GM18870 (cell line): ENCODE results near the gene HOXB9.

Source experiments
- ATAC-seq: cut with Tn5 transposase; IDR thresholded peaks from one replicate; pipeline ENCODE4 v1.9.1; 2021; ENCODE audit warnings: moderate library complexity; ENCODE audit not compliant: unreplicated experiment

Gene HOXB9

DNA sequence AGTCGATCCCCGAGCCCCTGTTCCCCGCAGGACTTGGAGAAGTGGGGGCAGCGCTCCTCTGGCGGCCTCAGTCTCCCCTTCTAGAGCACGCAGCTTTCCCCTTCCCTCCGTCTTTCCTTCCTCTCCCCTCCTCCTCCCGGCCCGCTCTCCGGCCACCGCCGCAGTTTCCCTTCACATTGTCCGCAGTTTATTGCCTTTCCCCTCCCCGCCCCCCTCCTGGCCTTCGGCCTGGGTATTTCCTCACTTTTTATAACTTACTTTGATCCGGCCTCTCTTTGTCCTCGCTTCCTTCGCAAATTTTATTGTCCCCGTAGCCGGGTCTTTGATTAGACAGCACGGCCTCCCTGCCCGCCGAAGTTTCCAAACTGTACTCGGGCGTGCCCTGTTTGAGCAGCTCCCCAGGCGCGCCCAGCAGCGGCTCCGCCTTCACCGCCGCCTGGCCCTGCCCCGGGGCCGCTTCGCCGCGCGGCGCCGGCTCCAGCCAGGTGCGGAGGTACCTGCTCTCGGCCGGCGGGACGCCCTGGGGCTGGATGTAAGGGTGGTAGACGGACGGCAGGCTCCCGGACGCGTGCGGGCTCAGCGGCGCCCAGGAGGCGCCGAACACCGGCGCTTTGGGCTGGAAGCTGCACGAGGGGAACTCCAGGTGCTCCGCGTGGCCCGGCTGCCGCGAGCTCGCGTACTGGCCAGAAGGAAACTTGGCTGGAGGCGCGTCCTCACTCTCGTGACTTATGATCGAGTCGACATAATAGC, 488 bp downstream of the HOXB9 start:
- ATAC-seq: no peak

DNA sequence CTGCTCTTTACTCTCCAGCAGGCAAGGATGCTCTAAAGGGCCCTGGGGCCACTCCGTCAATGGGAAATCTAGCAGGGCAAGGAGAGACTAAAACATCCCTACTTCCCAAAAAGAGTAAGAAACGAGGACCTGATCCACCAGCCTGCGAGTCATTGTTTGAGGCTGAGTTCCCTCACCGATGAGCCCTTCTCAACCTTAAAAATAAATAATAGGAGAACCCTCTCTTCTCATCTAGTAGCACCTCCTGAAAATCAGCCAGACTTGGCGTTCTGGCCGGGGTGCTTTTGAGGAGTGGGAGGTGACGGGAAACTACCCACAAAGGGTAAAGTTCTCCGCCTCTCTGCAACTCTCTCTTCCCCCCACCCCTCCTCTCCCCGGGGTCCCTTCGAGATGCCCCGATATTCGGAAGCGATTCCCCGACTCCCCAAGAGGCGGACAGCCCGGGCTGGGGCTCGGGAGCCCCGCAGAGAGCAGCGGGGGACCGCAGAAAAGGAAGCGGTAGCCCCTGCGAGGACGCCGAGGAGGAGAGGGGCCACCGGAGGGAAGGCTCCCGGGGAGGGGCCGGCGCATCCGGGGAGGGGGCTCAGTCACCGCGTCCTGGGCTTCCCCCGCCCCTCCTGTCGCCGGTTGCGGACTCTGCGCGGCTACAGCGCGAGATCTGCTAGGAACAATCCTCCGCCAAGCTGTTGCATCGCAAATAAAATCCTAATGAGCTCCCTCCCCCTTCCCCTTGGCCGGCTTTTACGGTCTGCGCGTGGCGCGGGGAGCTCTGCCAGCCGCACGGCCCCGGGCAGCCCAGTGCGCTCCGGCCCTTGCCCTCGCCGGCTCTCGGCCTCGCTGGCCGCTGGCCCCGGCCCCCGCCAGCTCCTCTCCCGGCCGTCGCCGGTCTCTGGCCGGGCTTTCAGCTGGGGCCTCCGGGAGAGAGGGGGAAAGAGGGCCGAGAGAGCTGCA, 1.3 kb downstream of the HOXB9 start:
- ATAC-seq: no peak

DNA sequence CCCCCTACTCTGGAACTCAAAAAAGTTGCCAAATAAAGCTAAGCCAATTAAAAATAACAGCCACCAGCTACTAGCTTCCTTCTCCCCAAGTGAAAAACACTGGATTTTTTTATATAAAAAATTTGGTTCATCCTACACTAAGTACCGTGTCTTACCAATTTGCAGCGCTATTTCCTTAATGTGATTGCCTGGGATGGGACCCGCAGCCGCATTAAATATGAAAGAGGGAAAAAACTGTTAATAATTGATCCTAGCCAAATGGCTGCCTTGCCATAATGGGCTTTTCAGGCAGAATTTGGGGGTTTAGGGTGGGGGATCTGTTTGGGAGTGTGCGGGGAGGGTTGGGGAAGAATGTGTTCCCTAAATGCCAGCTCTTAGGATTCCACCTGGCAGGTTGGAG, 2.0 kb downstream of the HOXB9 start:
- no peak for ATAC-seq

DNA sequence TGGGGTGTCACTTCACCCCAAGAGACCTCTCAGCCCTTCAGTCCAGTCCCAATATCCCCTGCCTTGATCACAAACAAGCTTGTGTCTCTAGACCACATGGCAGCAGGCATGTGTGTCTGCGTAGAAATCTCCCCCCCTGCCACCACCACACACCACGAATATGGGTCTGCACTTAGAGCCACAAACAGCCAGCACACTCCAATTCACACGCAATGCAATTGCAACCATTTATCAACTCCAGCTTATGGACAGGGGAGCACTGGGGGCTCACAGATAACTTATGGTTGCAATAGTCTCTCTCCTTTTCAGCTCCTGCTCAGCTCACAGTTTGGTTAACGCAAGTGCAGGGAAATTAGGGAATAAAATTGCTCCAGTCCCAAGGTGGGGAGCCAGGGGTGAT, 2.6 kb downstream of the HOXB9 start:
- ATAC-seq: no peak

DNA sequence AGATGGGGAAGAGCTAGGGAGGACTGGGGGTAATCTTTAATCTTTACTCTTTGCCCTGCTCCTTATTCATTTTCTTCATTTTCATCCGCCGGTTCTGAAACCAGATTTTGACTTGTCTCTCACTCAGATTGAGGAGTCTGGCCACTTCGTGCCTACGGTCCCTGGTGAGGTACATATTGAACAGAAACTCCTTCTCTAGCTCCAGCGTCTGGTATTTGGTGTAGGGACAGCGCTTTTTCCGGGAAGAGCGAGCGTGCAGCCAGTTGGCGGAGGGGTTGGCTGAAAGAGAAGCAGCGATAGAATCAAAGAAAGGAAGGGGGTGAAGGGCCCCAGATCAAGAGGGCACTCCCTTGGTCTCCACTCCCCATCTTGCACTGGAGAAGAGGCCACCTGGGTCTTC, 3.3 kb downstream of the HOXB9 start:
- ATAC-seq: no peak

DNA sequence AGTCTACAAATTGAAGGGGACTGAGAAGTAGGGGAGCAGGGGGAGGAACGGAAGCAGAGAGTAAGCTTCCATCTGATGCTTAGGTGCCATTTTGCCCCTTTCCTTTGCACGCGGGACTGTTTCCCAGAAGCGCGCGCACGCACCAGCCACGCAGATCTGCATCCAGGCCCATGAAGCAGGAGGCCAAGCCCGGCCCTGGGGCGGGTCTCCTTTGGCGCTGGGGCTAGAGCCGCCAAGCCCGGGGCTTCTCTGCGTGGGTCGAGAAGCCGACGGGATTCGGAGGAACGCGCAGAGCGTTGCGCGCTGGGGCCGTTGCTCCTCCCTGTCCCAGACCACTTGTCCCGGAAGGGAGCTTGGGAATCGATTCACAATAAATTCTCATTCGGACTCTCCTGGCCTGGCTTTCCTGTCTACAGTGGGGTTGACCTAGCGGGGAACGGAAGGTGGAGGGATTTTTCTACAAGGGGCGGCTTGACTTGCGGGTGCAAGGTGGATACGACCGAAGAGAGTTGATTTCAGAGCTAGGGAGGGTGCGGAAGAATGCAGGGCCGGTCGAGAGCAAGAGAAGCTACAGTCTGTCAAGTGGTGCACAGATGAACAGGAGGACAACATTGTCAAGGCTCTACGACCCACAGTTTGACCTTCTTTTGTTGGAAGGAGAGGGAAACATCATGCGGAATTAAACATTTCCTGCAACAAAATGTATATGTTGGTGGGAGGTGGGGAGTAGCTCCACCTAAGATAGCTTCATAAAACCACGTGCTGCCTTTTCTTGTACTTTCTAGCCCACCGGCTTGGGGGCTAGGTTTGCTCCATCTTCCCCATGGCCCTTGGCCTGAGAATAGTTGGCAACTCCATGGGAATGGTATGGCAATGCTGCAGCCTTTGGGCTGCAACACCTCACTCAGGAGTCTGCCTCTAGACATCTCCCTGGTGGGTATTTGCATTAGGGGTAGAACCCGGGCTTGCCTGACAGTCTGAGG, 4.5 kb downstream of the HOXB9 start:
- no peak for ATAC-seq

DNA sequence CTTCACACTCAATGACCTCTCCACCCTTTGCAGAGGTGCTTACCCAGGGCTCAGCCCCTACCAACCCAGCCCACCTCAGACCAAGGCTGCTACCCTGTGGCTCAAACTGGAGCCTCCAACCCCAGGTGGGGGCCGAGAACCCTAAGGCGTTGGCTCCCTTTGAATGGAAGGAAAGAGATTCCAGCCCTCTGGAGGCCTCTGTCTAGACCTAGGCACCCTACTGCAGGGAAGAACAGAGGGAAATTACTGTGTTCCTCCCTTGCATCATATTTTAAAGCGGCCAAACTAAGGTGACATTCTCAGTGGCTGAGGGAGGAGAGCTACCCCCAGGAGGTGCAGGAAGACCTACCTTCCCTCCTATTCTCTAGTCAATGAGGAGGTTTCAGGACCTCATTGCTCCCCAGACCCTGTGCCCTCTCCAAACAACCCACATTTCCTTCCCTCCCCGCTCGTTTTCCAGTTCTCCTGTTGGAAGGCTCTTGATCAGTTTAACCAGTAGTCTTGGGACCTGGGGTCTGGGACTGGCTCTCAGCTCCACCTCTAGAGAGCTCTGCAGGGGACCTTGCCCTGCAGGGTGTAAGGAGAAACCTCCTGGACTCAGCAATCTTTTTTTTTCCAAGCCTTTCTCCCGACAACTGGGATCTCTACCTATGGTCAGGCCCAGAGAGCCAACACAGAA, 5.6 kb downstream of the HOXB9 start:
- ATAC-seq: no peak

DNA sequence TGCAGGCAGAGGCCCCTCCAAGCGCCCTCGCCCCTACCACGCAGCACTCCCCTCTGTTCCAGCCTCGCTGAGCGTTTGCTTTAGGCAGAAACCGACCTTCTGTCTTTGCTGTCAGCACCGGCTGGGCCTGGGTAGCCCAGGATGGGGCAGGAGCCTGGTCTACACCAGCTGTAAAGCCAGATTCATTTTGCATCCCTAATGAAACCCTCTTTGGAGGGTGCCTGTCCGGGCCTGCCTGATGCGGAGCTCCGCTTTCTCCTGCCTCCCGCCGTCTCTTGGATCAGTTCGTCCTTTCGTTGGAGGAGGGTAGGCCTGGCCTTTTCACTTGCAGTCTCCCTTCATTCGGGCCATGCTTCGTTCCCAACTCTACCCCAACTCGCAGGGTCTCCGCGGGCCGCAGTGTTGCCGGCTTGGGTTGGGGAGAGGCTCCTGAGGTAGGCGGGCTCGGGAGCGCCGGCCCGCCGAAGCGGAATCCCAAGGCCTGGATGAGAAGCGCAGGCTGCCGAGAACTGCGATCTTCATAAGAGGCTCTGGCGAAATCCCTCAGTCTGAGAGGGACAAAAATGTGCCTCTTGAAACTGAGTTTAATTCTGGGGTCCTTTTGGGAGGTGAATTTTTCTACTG, 6.2 kb downstream of the HOXB9 start:
- ATAC-seq: no peak

DNA sequence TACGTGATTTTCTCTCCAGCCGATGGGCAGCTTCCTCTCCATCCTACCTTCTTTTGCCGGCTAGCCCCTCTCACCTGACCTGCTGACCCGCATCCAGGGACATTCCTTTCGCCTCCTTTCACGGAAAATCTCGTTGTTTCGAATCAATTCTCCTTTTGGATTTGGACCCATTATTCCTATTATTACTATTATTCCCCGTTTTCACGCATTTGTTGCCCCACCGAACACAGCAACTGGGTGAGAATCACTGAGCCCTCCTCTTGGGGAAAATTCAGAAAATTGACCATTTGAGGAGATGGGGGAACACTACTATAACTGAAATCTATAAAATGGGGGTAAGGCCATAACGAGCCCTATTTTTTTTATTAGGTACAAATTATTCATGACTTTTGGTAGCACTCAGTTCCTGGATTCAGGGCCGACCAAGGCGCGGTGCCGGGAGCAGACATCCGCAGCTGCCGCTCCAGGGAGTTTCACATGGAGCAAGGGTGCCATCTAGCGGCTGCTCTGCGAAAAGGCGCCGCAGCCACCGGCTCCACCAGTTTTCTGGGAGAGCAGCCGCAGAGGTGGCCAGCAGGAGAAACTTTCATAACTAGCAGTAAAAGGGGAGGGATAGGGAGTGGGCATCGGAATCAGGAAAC, 7.8 kb downstream of the HOXB9 start:
- ATAC-seq: no peak

DNA sequence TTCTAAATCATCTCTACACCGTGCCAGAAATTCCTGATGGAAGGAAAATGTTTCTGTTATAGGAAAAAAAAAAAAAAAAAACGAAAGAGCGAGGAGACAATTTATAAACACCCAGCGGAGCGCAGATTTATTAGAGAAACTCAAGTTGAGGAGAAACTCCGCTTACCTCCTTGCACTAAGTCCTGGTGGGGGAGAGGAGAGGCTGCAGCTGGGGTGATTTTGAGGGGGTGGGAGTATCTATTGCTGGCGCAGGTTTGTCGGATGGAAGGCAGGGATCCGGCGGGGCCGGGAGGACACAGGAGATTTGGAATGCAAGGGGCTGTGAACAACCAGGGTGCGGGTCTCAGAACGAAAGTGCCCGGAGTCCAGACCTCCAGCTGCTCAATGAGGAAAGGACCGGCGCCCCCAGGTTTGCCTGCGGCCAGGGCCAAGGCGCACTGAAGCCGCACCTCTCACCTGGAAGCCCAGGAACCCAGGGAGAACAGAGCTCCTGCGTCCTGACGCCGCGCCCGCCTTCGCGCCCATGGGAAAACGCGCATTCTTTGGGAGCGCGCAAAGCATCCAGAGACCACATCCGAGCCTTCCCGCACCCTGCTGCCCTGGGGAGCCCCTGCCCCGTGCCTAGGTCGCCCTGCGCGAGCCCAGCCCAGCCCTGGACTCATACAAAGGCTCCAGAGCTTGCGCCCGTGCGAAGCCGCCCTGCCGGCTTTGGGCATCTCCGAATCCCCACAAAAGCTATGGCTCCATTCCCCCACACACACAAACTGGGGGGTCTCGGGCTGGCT, 8.5 kb downstream of the HOXB9 start:
- no peak for ATAC-seq

DNA sequence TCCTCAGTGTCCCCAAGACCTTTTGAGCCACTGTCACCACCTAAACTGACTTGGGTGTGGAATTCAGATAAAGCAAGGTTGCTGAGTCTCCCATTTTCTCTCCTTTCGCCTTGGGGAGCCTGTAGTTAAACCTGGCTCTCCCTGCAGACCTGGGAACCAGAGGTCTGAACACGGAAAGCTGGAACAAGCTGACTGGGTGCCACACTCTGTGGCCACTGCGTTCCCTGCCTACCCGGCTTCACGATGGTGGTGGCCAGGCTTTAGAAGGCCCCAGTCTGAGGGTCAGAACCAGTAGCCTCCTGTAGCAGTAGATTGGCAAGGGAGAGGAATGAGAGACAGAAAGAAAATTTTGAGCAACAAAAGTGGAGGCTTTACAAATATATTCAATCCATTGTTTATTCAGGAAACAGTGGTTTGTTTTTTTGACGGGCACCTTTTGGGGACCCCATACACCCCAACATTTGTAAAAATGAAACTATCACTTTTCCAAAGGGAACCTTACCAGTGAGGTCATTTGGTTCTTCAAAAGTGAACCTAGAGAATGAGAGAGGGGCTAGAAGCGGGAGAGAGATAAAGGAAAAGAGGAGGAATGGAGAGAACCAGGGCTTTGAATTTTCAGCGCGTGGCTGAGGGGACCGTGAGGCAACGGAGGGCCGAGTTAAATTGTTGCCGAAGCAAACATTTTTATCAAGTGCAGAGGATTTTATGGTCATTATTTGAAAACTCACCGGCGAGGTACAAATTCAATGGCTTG, 9.3 kb downstream of the HOXB9 start:
- ATAC-seq: no peak

DNA sequence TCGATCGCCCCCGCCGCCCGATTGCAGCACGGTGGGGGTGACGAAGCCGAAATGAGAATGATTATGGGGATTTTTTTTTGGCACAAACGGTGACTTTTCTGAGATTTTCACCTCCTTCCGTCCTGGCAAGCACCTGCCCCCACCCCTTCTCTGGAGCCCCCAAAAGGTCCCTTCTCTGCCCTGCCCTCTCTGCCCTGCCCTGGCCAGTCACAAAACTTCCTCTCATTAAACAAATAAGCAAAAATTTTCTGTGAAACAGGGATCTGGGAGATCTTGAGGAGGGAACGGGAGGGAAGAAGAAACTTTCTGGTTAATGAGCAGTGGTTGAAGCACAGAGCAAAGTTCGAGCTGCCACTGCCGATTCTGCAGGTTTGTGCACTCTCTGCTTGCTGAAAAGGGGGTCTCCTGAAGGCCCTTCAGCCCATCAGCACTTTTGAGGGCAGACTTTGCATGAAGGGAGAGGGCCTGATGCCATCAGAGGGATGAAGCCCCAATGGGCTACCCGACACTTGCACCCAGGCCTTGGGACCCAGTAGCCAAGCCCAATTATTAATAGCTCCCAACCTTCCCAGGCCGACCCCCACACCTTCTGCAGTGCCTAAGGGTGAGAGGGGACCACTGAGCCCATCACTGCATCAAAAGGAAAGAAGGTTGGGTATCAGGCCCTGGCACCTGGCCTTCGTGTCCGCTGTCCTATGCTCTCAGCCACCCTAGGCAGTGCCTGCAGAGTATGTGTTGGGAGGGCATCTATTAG, 10.0 kb downstream of the HOXB9 start:
- ATAC-seq: no peak

DNA sequence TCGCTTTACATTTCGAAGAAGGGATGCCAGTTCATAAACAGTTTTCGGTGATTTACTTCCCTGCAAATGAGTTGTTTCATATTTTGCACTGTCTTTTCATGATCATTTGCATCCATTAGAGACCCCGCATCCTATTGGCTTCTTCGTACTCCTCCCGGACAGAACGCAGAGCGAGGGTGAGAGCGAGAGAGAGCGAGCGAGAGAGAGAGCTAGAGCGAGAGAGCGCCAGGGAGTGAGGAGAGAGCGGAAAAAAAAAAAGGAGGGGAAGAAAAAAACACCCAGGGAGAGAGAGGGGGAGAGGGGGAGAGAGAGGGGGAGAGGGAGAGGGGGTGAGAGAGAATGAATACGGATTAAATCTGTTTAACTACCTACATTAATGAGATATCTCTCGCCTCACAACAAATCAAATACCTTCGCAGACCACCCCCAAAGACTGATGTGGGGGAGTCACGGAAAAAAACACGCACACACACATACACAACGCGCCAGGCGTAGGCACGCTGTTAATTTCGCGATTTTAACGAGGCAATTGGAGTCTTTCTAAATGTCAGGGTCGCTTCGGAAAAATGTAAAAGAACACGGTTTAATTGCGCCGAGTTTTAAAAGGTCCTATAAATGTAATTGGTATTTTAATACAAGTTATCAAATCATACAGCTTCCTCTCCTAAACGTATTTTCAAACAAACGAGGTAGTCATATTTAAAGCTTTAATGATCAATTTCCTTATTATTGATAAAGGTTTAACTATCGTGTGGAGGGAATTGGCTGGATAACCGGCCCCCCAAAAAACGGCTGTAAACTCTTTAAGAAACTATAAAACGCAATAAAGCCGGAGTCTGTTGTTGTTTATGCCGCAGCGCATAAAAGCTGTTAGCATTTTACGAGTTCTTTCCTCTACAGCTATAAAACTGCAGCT, 10.9 kb downstream of the HOXB9 start, which contains the start of gene HOXB8:
HOXB8 (minus strand) TSS at position 246 of the 916 bp plus-strand sequence. CDS start 588 bp downstream, outside the sequence.
- no peak for ATAC-seq

DNA sequence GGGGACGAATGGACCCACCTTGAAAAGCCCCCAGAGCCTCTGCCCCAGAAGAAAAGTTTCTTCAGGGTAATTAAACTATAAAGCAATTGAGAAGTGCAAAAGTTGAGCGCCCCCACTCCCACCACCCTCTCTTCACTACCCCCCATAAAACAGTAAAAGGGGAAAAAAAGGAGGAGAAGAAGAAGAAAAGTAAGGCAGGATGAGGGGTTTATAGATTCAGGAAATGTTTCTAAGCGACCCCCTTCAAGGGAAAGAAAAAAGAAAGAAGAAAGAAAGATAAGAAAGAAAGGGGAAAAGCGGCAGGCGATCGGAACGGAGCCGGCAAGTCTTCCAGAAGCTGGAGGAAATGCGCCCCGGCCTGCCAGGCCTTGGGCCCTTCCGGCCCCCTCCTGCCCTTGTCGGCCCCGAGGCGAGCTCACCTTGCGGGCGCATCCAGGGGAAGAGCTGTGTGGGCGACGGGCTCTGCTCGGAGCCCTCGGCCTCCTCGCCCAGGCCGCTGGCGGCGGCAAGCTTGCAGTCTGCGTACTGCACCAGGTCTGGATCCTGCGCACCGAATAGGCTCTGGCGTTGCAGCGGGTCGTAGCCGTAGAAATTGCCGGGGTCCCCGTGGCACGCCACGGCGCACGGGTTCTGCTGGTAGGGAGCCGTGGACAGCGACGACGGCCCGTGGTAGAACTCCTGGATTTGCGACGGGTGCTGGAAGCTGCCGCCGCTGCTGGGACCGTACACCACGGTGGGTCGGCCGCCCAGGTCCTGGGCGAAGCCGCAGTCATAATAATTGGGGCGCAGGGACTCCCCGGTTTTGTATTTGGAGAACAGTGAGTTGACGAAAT, 12.1 kb downstream of the HOXB9 start:
- ATAC-seq: no peak
